ENCODE results near the gene HTT. TPM values are rescaled to one million over a fixed set of nuclear protein-coding genes. Genes with fewer than 3 reads are reported as not detected.

HTT gene
- total and polyA plus RNA-seq, 2 of the 8 experiments (the other 6 are each of a cell fraction or from before 2014, with no cell fraction given) = 24.0 to 71.0 TPM

DNA sequence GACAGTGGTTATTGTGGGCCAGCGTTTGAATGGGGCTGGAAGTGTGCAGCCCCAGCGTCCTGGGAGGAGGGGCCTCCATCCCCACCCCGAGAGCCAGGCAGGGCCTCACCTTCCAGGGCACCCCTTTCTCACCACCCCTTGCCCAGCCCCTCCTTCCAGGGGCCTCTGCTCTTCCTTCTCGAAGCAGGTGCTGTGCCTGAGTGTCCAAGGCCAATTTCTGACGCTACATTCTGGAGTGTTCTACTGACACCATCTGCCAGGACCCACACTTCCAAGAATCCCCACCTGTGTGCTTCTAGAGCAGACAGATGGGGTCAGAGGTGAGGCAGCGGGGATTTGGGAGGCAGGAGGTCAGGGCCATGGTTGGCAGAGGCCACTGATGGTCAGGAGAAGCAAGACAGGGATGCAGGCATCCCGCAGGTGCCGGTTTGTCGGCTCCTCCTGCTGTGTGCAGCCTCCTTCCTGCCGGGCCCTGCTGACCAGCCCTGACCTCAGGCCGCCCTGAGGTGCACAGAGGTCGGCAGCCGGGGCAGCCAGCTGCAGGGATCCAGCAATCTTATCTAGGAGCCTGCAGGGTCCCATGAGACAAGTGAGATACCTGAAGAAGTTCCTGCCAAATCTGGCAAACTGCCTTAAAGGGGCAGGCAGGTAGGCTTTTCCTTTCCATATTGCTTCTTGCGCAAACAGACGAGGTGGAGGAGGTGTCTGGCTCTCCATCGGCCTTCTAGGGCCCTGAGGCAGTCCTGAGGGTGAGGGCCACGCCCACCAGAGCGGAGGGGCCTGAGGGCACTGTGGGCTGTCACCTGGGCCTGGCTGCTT, 193.3 kb downstream of the HTT start:
- H3K18ac ChIP-seq (ENCODE audit: extremely low read depth, low read length) = no peak overlapping the region
- no peaks in the 10 kb centered on the region for H3K9me3 ChIP-seq (ENCODE audit: insufficient read depth in 2 of 2, low read depth in 1 of 2, low read length in 1 of 2)
- no peak overlapping the region for H3K4me3 ChIP-seq (ENCODE audit: extremely low read depth in 1 of 4, insufficient read depth in 2 of 4, low read depth in 3 of 4, low read length in 4 of 4)
- H4K20me1 ChIP-seq (replicated peaks in 1 of 2; ENCODE audit: control insufficient read depth in 1 of 2, insufficient read depth in 2 of 2, low read length in 2 of 2) = no peaks in the 10 kb centered on the region
- H2BK20ac ChIP-seq (ENCODE audit: low read length) = no peak overlapping the region
- H3K23me2 ChIP-seq (ENCODE audit: low read depth, low read length) = no peaks in the 10 kb centered on the region
- no peak overlapping the region for H2BK15ac ChIP-seq (ENCODE audit: low read length)
- H2BK120ac ChIP-seq (replicated peaks; ENCODE audit: low read depth, low read length) = no peak overlapping the region
- H3K4me2 ChIP-seq (ENCODE audit: insufficient read depth in 1 of 2, low read depth in 2 of 2, low read length in 2 of 2) = no peak overlapping the region
- no peaks in the 10 kb centered on the region for H3K36me3 ChIP-seq (ENCODE audit: control insufficient read depth in 2 of 4, insufficient read depth in 4 of 4, low read length in 3 of 4)
- no peak overlapping the region for H4K91ac ChIP-seq (replicated peaks; ENCODE audit: insufficient read length, low read length)
- H3K79me2 ChIP-seq (ENCODE audit: control insufficient read depth in 1 of 2, insufficient read depth in 2 of 2, low read length in 2 of 2) = no peaks in the 10 kb centered on the region
- DNase-seq (ENCODE audit: low read depth in 1 of 2, low spot score in 2 of 2) (peak in 1 of 2 experiments; percentile 46), FAIRE-seq (no peak)
- peaks cover 0 to 6% (median 0%) of the 10 kb centered on the region in 4 experiments; a peak in 1 of 7 replicates for H3K4me1 ChIP-seq (replicated peaks in 1 of 4; ENCODE audit: control insufficient read depth in 3 of 4, insufficient read depth in 4 of 4, low read length in 3 of 4)
- TF ChIP-seq CEBPB (IDR thresholded peaks at IDR 0.05; ENCODE audit: low read depth, low read length) = peak; percentile 73
- no peak for TF ChIP-seq YY1 (IDR thresholded peaks at IDR 0.05; ENCODE audit: low read depth, low read length)
- no peak overlapping the region for H4K8ac ChIP-seq (ENCODE audit: extremely low read depth, insufficient read depth, low read length)
- H2AFZ ChIP-seq (ENCODE audit: low read length) = no peak overlapping the region
- no peaks in the 10 kb centered on the region; a peak in 2 of 7 replicates for H3K27me3 ChIP-seq (replicated peaks in 1 of 4; ENCODE audit: control insufficient read depth in 3 of 4, extremely low read depth in 1 of 4, insufficient read depth in 3 of 4, low read length in 3 of 4)
- CTCF ChIA-PET (ENCODE audit: partially characterized antibody) = interaction anchor here (1.0 kb wide), 1 partner anchor 51 kb away, joined by 3 read pairs; no protein-coding TSS in a partner anchor
- WGBS, 2 experiments (ENCODE audit: extremely low coverage in 1 of 2, insufficient coverage in 1 of 2, insufficient read length in 1 of 2, insufficient replicate concordance in 2 of 2, low coverage in 1 of 2, low lambda C conversion rate in 2 of 2, missing lambda C conversion rate in 1 of 2) = 82% methylated on average over 18 of the region's 18 CpGs; no CpG with 5 or more reads in 1 of the 2 experiments
- H3K14ac ChIP-seq (ENCODE audit: insufficient read length) = no peak overlapping the region
- H2BK5ac ChIP-seq (ENCODE audit: low read depth, low read length) = 0 out of 2 replicates have a peak overlapping the region, but pooled peaks have one; percentile 24
- H3K79me1 ChIP-seq (ENCODE audit: low read depth, low read length) = no peaks in the 10 kb centered on the region
- H2AK5ac ChIP-seq (ENCODE audit: low read depth, low read length) = no peak overlapping the region
- no peak overlapping the region for H3K23ac ChIP-seq (ENCODE audit: insufficient read length)
- H3K9ac ChIP-seq (replicated peaks in 1 of 4; ENCODE audit: extremely low read depth in 1 of 4, low read depth in 3 of 4, low read length in 3 of 4) = no peak overlapping the region
- no peak overlapping the region for H3K4ac ChIP-seq (replicated peaks; ENCODE audit: insufficient read length, low read depth, low read length)
- H3K27ac ChIP-seq (ENCODE audit: low read depth, low read length) = no peak overlapping the region
- H3K56ac ChIP-seq (replicated peaks; ENCODE audit: insufficient read length, low read depth, low read length) = no peak overlapping the region
- POLR2A ChIA-PET (ENCODE audit: partially characterized antibody) = no interaction called here
- no peak overlapping the region for H2BK12ac ChIP-seq (ENCODE audit: low read depth, low read length)
- H4K5ac ChIP-seq (ENCODE audit: insufficient read length, low read depth, low read length) = no peak overlapping the region
